Ovary (tissue), 9 donors: Measurements from ENCODE around the gene SPAG4. TPM values are rescaled to one million over a fixed set of nuclear protein-coding genes. Genes with fewer than 3 reads are reported as not detected.

Source experiments
- DNase-seq, 5 donors: peaks; one replicate each; pipeline ENCODE4 v3.0.0-alpha.2; 2019 to 2020
- H3K27ac ChIP-seq, 2 donors: fragments of 200-600 bp; one replicate each; pipeline versions ENCODE4 v1.5.1 to v1.8.0; 2019 to 2022
- H3K27me3 ChIP-seq: fragments of 200-600 bp; one replicate; pipeline ENCODE4 v1.8.0; 2022
- H3K36me3 ChIP-seq: fragments of 200-600 bp; sonication (generic); one replicate; pipeline ENCODE4 v1.5.1; 2019
- H3K4me1 ChIP-seq: one replicate; pipeline ENCODE4 v1.8.1; 2013; ENCODE audit warnings: mild to moderate bottlenecking, moderate library complexity; ENCODE audit not compliant: insufficient read depth
- H3K4me3 ChIP-seq: fragments of 200-600 bp; sonication (generic); one replicate; pipeline ENCODE4 v1.5.1; 2017
- H3K9me3 ChIP-seq, 2 donors: fragments of 200-600 bp in 1 of 2; sonication (generic) in 1 of 2; one replicate each; pipeline versions ENCODE4 v1.5.1 to v1.8.1; 2013 to 2019; ENCODE audit warnings: mild to moderate bottlenecking in 1 of 2, moderate library complexity in 1 of 2
- EP300 ChIP-seq: sonication (generic); formaldehyde crosslinking; IDR thresholded peaks from one replicate; pipeline ENCODE4 v1.6.1; 2017; ENCODE audit warnings: antibody characterized with exemption
- POLR2A ChIP-seq: fragments of 450-650 bp; IDR thresholded peaks from one replicate; pipeline ENCODE4 v1.6.1; 2017; ENCODE audit warnings: antibody characterized with exemption, mild to moderate bottlenecking, moderate library complexity
- WGBS, 3 donors: extraction: QIAGEN DNeasy Blood & Tissue Kit in 1 of 3; methylation state at CpG; one replicate each; pipeline versions ENCODE4 v1.1.5 to v1.1.7; 2013 to 2017; 5-methylcytosine and 5-hydroxymethylcytosine counted together
- intact Hi-C, 4 donors: fragments of 100-400 bp; cut with DNase I; formaldehyde crosslinking; loops; one replicate each; pipeline versions ENCODE4 v1.11.0 to v1.15.1; 2022 to 2023
- polyA plus RNA-seq, 2 donors: library from polyadenylated mRNA; stranded (reverse); fragments of 200-250 nt in 1 of 2; fragments of 350-450 nt in 1 of 2; fragmentation: Illumina TruSeq in 1 of 2; extraction: RNeasy Lipid Tissue Mini Kit (QIAGEN cat#74804) in 1 of 2; gene quantifications; one replicate each; pipeline ENCODE4 v1.2.3, GENCODE V29; 2013 to 2014
- total RNA-seq, 7 donors: library from RNA; depleted of rRNA in 2 of 7; stranded (reverse); fragments of >200 nt in 2 of 7; fragmentation: NEBNext Ultra II Directional in 3 of 7; extraction: Animal tissue kit (Norgen Biotek cat#: 25700) in 3 of 7; gene quantifications; one replicate each; pipeline versions ENCODE4 v1.1.0 to v1.2.4, GENCODE V29; 2016 to 2023
- TF ChIP-seq, protein P1 (sequence below), 3 donors: fragments of 450-650 bp in 2 of 3; fragments of 200-600 bp in 1 of 3; IDR thresholded peaks; one replicate each; pipeline versions ENCODE4 v1.5.1 to v1.8.0; 2016 to 2022; ENCODE audit warnings: antibody characterized with exemption in 3 of 3, mild to moderate bottlenecking in 1 of 3
- donor health status: DM: no; HTN: no; CAD: no; lungs with moderate emphysema.
- donor health status: DM: no; HTN: no; CAD: no.
- donor health status: Bipolar disorder and iron deficiency.
- donor health status: DM: yes; HTN: yes; CAD: no.
- donor health status: DM: no; HTN: no; CAD: no.
- donor health status: DM: yes; HTN: yes; CAD: no.

The SPAG4 gene
- total and polyA plus RNA-seq, 9 donors: 1.00 to 12.8 (median 9.6) TPM

DNA sequence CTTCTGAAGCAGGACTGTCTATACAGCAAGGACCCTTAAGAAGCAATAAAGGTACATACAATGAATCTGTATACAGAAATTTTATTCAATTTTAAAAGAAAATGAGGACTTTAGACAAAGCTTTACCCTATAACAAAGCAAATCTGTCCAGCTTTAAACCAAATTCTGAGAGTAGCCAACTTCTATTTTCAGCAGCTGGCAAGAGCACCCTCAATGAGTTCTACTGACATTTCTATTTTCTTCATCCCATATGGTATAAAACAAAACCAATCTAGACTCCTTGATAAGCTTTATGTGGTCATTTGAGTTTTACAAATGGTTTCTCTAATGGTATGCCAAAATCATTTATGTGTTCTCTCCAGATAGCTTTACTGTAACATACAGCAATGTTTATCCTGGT, 36.3 kb downstream of the SPAG4 start:
- no peak overlapping the region for H3K27ac ChIP-seq
- H3K9me3 ChIP-seq: no peaks in the 10 kb centered on the region
- no peaks in the 10 kb centered on the region for H3K27me3 ChIP-seq
- no peaks in the 10 kb centered on the region for H3K36me3 ChIP-seq
- peaks cover 4% of the 10 kb centered on the region for H3K4me1 ChIP-seq
- H3K4me3 ChIP-seq: no peak overlapping the region
- DNase-seq: no peak
- TF ChIP-seq POLR2A: no peak
- TF ChIP-seq, protein P1, sequence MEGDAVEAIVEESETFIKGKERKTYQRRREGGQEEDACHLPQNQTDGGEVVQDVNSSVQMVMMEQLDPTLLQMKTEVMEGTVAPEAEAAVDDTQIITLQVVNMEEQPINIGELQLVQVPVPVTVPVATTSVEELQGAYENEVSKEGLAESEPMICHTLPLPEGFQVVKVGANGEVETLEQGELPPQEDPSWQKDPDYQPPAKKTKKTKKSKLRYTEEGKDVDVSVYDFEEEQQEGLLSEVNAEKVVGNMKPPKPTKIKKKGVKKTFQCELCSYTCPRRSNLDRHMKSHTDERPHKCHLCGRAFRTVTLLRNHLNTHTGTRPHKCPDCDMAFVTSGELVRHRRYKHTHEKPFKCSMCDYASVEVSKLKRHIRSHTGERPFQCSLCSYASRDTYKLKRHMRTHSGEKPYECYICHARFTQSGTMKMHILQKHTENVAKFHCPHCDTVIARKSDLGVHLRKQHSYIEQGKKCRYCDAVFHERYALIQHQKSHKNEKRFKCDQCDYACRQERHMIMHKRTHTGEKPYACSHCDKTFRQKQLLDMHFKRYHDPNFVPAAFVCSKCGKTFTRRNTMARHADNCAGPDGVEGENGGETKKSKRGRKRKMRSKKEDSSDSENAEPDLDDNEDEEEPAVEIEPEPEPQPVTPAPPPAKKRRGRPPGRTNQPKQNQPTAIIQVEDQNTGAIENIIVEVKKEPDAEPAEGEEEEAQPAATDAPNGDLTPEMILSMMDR (IDR thresholded peaks at IDR 0.05): no peak
- TF ChIP-seq EP300: no peak
- intact Hi-C loops: no loop called here

DNA sequence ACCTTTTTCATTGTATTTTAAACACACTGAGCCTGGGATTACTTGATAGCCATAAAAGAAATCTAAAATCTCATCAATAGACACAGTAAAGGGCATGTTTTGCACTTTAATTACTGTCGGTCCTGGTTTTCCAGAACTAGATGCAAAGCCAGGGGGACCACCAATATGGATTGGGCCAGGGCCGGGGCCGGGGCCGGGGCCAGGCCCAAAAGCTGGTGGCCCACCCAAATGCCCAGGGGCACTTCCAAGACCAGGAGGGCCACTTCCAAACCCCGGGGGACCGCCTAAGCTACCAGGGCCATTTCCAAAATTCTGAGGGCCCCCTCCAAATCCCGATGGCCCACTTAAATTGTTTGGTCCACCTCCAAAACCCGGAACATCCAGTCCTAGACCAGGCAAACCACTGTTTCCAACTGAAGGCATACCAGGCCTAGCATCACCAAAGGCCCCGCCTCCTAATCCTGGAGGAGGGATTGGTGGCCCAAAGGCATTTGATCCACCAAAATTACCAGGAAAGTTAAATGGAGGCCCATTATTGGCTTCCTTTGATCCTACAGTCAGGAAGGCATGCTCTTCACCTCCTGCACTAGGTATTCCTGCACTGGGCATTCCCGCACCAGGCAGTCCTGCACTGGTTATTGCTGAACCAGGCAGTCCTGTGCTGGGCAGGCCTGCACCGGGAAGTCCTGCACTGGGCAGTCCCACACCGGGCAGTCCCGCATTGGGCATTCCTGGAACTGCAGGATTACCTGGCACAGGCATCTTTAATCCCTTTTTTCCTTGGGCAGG, 37.2 kb downstream of the SPAG4 start:
- DNase-seq: no peak
- Histone ChIP-seq H3K36me3 (no peaks in the 10 kb centered on the region), H3K4me1 (peaks cover 6% of the 10 kb centered on the region), H3K4me3 (no peak overlapping the region), H3K27me3 (no peaks in the 10 kb centered on the region), H3K27ac (no peak overlapping the region), H3K9me3 (no peaks in the 10 kb centered on the region)
- TF ChIP-seq, protein P1 (IDR thresholded peaks at IDR 0.05): no peak
- intact Hi-C loops: no loop called here
- WGBS, 3 donors: 95 to 97% (median 95%) methylated on average over 13 of the region's 13 CpGs

DNA sequence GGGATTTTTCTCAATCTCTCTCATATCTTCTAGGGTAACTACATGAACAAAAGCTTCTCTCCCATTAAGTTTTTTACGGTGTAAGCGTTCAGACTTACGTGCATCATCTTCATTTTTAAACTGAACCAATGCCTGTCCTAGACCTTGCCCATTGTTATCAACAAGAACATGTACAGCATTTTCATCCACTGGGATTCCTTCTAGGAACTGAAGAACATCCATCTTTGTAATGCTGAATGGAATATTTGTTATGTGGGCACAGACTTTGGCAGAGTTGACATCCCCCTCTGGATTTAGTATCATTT, 37.8 kb downstream of the SPAG4 start:
- Histone ChIP-seq H3K36me3 (no peaks in the 10 kb centered on the region), H3K9me3 (no peaks in the 10 kb centered on the region), H3K4me1 (peaks cover 6% of the 10 kb centered on the region), H3K27me3 (no peaks in the 10 kb centered on the region), H3K4me3 (no peak overlapping the region), H3K27ac (no peak overlapping the region)
- intact Hi-C loops: no loop called here
- WGBS, 3 donors: 94 to 99% (median 97%) methylated on average over 3 of the region's 3 CpGs
- TF ChIP-seq EP300 (no peak), POLR2A (no peak)
- TF ChIP-seq, protein P1 (IDR thresholded peaks at IDR 0.05): no peak
- DNase-seq: no peak

DNA sequence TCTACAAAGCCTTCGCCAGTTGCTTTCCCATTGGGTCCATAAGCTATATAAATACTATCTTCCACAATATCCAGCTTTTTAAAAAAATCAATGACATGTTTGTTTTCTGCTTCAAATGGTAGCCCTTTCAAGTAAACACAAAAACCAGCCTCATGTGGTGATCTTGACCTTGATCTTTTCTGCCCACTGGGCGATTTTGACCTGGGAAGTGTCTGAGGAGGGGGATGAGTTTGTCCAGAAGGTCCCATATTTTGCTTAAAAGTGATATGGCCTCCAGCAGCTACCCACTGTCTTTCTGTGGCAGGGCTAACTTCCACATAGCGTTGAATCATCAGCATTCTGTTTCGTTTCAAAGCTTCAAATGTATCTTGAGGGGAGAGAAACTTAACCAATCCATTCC, 38.3 kb downstream of the SPAG4 start:
- intact Hi-C loops: no loop called here
- WGBS, 3 donors: 88 to 92% (median 90%) methylated on average over 4 of the region's 4 CpGs
- Histone ChIP-seq H3K27ac (no peak overlapping the region), H3K27me3 (no peaks in the 10 kb centered on the region), H3K36me3 (no peaks in the 10 kb centered on the region), H3K4me3 (no peak overlapping the region), H3K4me1 (peaks cover 7% of the 10 kb centered on the region), H3K9me3 (no peaks in the 10 kb centered on the region)
- no peak for DNase-seq
- TF ChIP-seq EP300 (no peak), POLR2A (no peak)
- TF ChIP-seq, protein P1 (IDR thresholded peaks at IDR 0.05): no peak
